ENCODE results near the gene UGCG. TPM values are rescaled to one million over a fixed set of nuclear protein-coding genes. Genes with fewer than 3 reads are reported as not detected.

Gene UGCG
- total RNA-seq, 1 experiment from 2014 or later = 75.5 TPM

- CTCF ChIA-PET = no interaction called here
- no peak for TF ChIP-seq CTCF (IDR thresholded peaks at IDR 0.05; ENCODE audit: unreplicated experiment)
- no peaks in the 10 kb centered on the region for H3K27me3 Mint-ChIP-seq (ENCODE audit: unreplicated experiment)
- no peaks in the 10 kb centered on the region for H3K36me3 Mint-ChIP-seq (ENCODE audit: insufficient read depth, unreplicated experiment)
- DNase-seq = peak; percentile 22
- no peak overlapping the region for H3K4me3 Mint-ChIP-seq (ENCODE audit: low read depth, unreplicated experiment)
- intact Hi-C loops (cut with micrococcal nuclease; ENCODE audit: unreplicated experiment) = no loop called here
- H3K4me1 Mint-ChIP-seq (ENCODE audit: low read depth, unreplicated experiment) = peaks cover 41% of the 10 kb centered on the region
- H3K27ac Mint-ChIP-seq (ENCODE audit: unreplicated experiment) = no peak overlapping the region
- BruUV-seq (replicated peaks) = no TSS peak
- no peaks in the 10 kb centered on the region for H3K9me3 Mint-ChIP-seq (ENCODE audit: low read depth, unreplicated experiment)
These were observed 79.1 kb downstream of the UGCG start for GRCh38 chr9:111975709-111976108.

- H3K36me3 Mint-ChIP-seq (ENCODE audit: insufficient read depth, unreplicated experiment) = no peaks in the 10 kb centered on the region
- no peak overlapping the region for H3K27ac Mint-ChIP-seq (ENCODE audit: unreplicated experiment)
- H3K4me1 Mint-ChIP-seq (ENCODE audit: low read depth, unreplicated experiment) = peaks cover 51% of the 10 kb centered on the region
- intact Hi-C loops (cut with micrococcal nuclease; ENCODE audit: unreplicated experiment) = no loop called here
- H3K4me3 Mint-ChIP-seq (ENCODE audit: low read depth, unreplicated experiment) = no peak overlapping the region
- CTCF ChIA-PET = no interaction called here
- H3K9me3 Mint-ChIP-seq (ENCODE audit: low read depth, unreplicated experiment) = no peaks in the 10 kb centered on the region
- TF ChIP-seq CTCF (IDR thresholded peaks at IDR 0.05; ENCODE audit: unreplicated experiment) = no peak
- DNase-seq = no peak
- BruUV-seq (replicated peaks) = no TSS peak
- H3K27me3 Mint-ChIP-seq (ENCODE audit: unreplicated experiment) = no peaks in the 10 kb centered on the region
These were observed 82.0 kb downstream of the UGCG start for GRCh38 chr9:111978616-111979015.

GRCh38 chr9:111979561-111979960, 82.9 kb downstream of the UGCG start:
- no peaks in the 10 kb centered on the region for H3K36me3 Mint-ChIP-seq (ENCODE audit: insufficient read depth, unreplicated experiment)
- H3K4me3 Mint-ChIP-seq (ENCODE audit: low read depth, unreplicated experiment) = no peak overlapping the region
- TF ChIP-seq CTCF (IDR thresholded peaks at IDR 0.05; ENCODE audit: unreplicated experiment) = no peak
- no peak overlapping the region for H3K27ac Mint-ChIP-seq (ENCODE audit: unreplicated experiment)
- intact Hi-C loops (cut with micrococcal nuclease; ENCODE audit: unreplicated experiment) = no loop called here
- CTCF ChIA-PET = interaction anchor here (0.5 kb wide), 1 partner anchor 88 kb away, joined by 3 read pairs; no protein-coding TSS in a partner anchor
- DNase-seq = no peak
- H3K27me3 Mint-ChIP-seq (ENCODE audit: unreplicated experiment) = no peaks in the 10 kb centered on the region
- no TSS peak for BruUV-seq (replicated peaks)
- H3K9me3 Mint-ChIP-seq (ENCODE audit: low read depth, unreplicated experiment) = no peaks in the 10 kb centered on the region
- H3K4me1 Mint-ChIP-seq (ENCODE audit: low read depth, unreplicated experiment) = peaks cover 54% of the 10 kb centered on the region

- TF ChIP-seq CTCF (IDR thresholded peaks at IDR 0.05; ENCODE audit: unreplicated experiment) = no peak
- Mint-ChIP-seq H3K9me3 (ENCODE audit: low read depth, unreplicated experiment) (no peaks in the 10 kb centered on the region), H3K27ac (ENCODE audit: unreplicated experiment) (no peak overlapping the region), H3K36me3 (ENCODE audit: insufficient read depth, unreplicated experiment) (no peaks in the 10 kb centered on the region), H3K27me3 (ENCODE audit: unreplicated experiment) (no peaks in the 10 kb centered on the region), H3K4me3 (ENCODE audit: low read depth, unreplicated experiment) (no peak overlapping the region), H3K4me1 (ENCODE audit: low read depth, unreplicated experiment) (peaks cover 46% of the 10 kb centered on the region)
- no peak for DNase-seq
- no TSS peak for BruUV-seq (replicated peaks)
- CTCF ChIA-PET = no interaction called here
- intact Hi-C loops (cut with micrococcal nuclease; ENCODE audit: unreplicated experiment) = no loop called here
These were observed 83.8 kb downstream of the UGCG start for GRCh38 chr9:111980398-111980797.
